Endothelial cell of umbilical vein (primary cell): ENCODE measurements around the gene MAP7D2. TPM values are rescaled to one million over a fixed set of nuclear protein-coding genes. Genes with fewer than 3 reads are reported as not detected.

Source experiments
- BruUV-seq: library from RNA; stranded (reverse); fragments of 400-500 nt; replicated peaks from 2 replicates; lab custom pipeline; 2021; lab: Mats Ljungman, UMichigan
- CTCF ChIA-PET: fragments of 300-600, 350-600 bp; sonication (Branson Sonifier 250); formaldehyde crosslinking; loops from one replicate; lab custom pipeline; 2021; ENCODE audit warnings: antibody characterized with exemption, inconsistent platforms; lab: Charles Lee
- POLR2A ChIA-PET: fragments of 300-600, 350-600 bp; sonication (Branson Sonifier 250); formaldehyde crosslinking; loops from one replicate; lab custom pipeline; 2021; ENCODE audit warnings: antibody characterized with exemption, inconsistent platforms; lab: Charles Lee
- DNase-seq: peaks from one replicate; pipeline ENCODE4 v3.0.0-alpha.2; 2011; ENCODE audit warnings: low read depth, low spot score
- FAIRE-seq: peaks from 2 replicates; lab custom pipeline; 2011; peaks lifted over from hg19 to GRCh38; lab: Jason Lieb, UNC
- H2AFZ ChIP-seq: 2 replicates; pipeline ENCODE4 v1.6.0; 2012; ENCODE audit warnings: low read depth, low read length, control low read depth, inconsistent platforms
- H3K27ac ChIP-seq: 2 replicates; pipeline ENCODE4 v1.5.1; 2011; ENCODE audit warnings: low read depth, mild to moderate bottlenecking, control low read depth, low read length, moderate library complexity; ENCODE audit not compliant: insufficient read depth
- H3K27me3 ChIP-seq, 2 experiments: 2 replicates each; pipeline versions ENCODE4 v1.6.0 to v1.6.1; 2011; ENCODE audit warnings: low read length in 2 of 2, mixed read lengths in 1 of 2; ENCODE audit not compliant: control insufficient read depth in 2 of 2, insufficient read depth in 2 of 2
- H3K36me3 ChIP-seq, 2 experiments: 2 replicates in 1 of 2; 3 replicates in 1 of 2; pipeline ENCODE4 v1.5.1; 2011; ENCODE audit warnings: low read length in 2 of 2, mild to moderate bottlenecking in 1 of 2, moderate library complexity in 1 of 2; ENCODE audit not compliant: control insufficient read depth in 2 of 2, insufficient read depth in 2 of 2; ENCODE audit errors: extremely low read depth in 1 of 2
- H3K4me1 ChIP-seq: 3 replicates; pipeline ENCODE4 v1.5.1; 2011; ENCODE audit warnings: mild to moderate bottlenecking, low read length; ENCODE audit not compliant: control insufficient read depth, insufficient read depth; ENCODE audit errors: extremely low read depth
- H3K4me2 ChIP-seq: 2 replicates; pipeline ENCODE4 v1.6.1; 2011; ENCODE audit warnings: low read length, control low read depth, mixed read lengths; ENCODE audit not compliant: insufficient read depth
- H3K4me3 ChIP-seq, 3 experiments: fragments of 200-600 bp in 1 of 3; sonication (generic), shearing (Covaris generic) in 1 of 3; replicated peaks in 1 of 3; 2 replicates each; pipeline ENCODE4 v1.5.1; 2011 to 2016; ENCODE audit warnings: control low read depth in 3 of 3, low read length in 3 of 3, mild to moderate bottlenecking in 2 of 3, inconsistent platforms in 1 of 3, low read depth in 1 of 3, moderate library complexity in 1 of 3; ENCODE audit not compliant: insufficient read depth in 1 of 3
- H3K79me2 ChIP-seq: 2 replicates; pipeline ENCODE4 v1.6.0; 2012; ENCODE audit warnings: low read length, inconsistent platforms; ENCODE audit not compliant: control insufficient read depth, insufficient read depth
- H3K9ac ChIP-seq: replicated peaks from 2 replicates; pipeline ENCODE3; 2011; ENCODE audit warnings: low read length, control low read depth; ENCODE audit not compliant: insufficient read depth; ENCODE audit errors: extremely low read depth
- H3K9me1 ChIP-seq: replicated peaks from 3 replicates; pipeline ENCODE4 v1.6.0; 2011; ENCODE audit warnings: mild to moderate bottlenecking, low read length; ENCODE audit not compliant: control insufficient read depth, insufficient read depth; ENCODE audit errors: extremely low read depth
- H3K9me3 ChIP-seq: replicated peaks from 2 replicates; pipeline ENCODE4 v1.5.1; 2012; ENCODE audit warnings: low read length, inconsistent platforms; ENCODE audit not compliant: control insufficient read depth, insufficient read depth
- H4K20me1 ChIP-seq: replicated peaks from 2 replicates; pipeline ENCODE3; 2011; ENCODE audit warnings: mild to moderate bottlenecking, low read length; ENCODE audit not compliant: control insufficient read depth, insufficient read depth; ENCODE audit errors: extremely low read depth
- CTCF ChIP-seq, 2 donors: IDR thresholded peaks; 1 replicate in 1 of 2; 2 replicates in 1 of 2; pipeline ENCODE4 v1.5.1; 2011; ENCODE audit warnings: low read length in 2 of 2, mild to moderate bottlenecking in 2 of 2, moderate library complexity in 2 of 2, control low read depth in 1 of 2, inconsistent platforms in 1 of 2, low read depth in 1 of 2; ENCODE audit not compliant: insufficient read depth in 1 of 2; ENCODE audit errors: extremely low read depth in 1 of 2
- EZH2 ChIP-seq: IDR thresholded peaks from 2 replicates; pipeline ENCODE4 v1.6.1; 2012; ENCODE audit warnings: borderline replicate concordance, low read depth, mild to moderate bottlenecking, moderate library complexity, low read length, inconsistent platforms; ENCODE audit not compliant: severe bottlenecking
- FOS ChIP-seq: IDR thresholded peaks from 2 replicates; pipeline ENCODE4 v1.6.1; 2011; ENCODE audit warnings: mild to moderate bottlenecking, low read length, moderate library complexity, borderline replicate concordance; ENCODE audit not compliant: insufficient read depth
- GATA2 ChIP-seq: IDR thresholded peaks from 2 replicates; pipeline ENCODE4 v1.7.0; 2011; ENCODE audit warnings: low read depth, mild to moderate bottlenecking, moderate library complexity, mixed read lengths, low read length; ENCODE audit not compliant: insufficient read length, insufficient read depth
- JUN ChIP-seq: IDR thresholded peaks from 2 replicates; pipeline ENCODE4 v1.6.1; 2011; ENCODE audit warnings: borderline replicate concordance, low read depth; ENCODE audit not compliant: insufficient read length, insufficient read depth
- MAX ChIP-seq: IDR thresholded peaks from 2 replicates; pipeline ENCODE4 v1.6.1; 2011; ENCODE audit not compliant: insufficient read depth, insufficient read length
- MYC ChIP-seq: IDR thresholded peaks from one replicate; pipeline ENCODE4 v1.6.1; 2011; ENCODE audit warnings: mild to moderate bottlenecking, low read depth, low read length
- POLR2A ChIP-seq: IDR thresholded peaks from 2 replicates; pipeline ENCODE4 v1.6.1; 2012; ENCODE audit warnings: low read depth, mild to moderate bottlenecking, control low read depth, low read length
- POLR2AphosphoS5 ChIP-seq: IDR thresholded peaks from 2 replicates; pipeline ENCODE4 v1.6.1; 2012; ENCODE audit warnings: low read depth, mild to moderate bottlenecking, control low read depth, low read length, moderate library complexity; ENCODE audit not compliant: insufficient read depth
- dilution Hi-C: fragments of 300-500 bp; cut with MboI; formaldehyde crosslinking; loops from one replicate; pipeline ENCODE4 v1.15.0; 2019; ENCODE audit warnings: low sequenced_read_pairs; ENCODE audit not compliant: extremely low pct_ligation_motif_present
- intact Hi-C: fragments of 100-400 bp; cut with micrococcal nuclease; formaldehyde crosslinking; loops from one replicate; pipeline ENCODE4 v1.10.0; 2022
- polyA plus RNA-seq, 4 experiments: library from polyadenylated mRNA; depleted of rRNA in 3 of 4; stranded (reverse) in 3 of 4; unstranded in 1 of 4; fragments of >200 nt; gene quantifications; 2 replicates each; pipeline versions ENCODE4 v1.2.1 to v1.2.3, GENCODE V29; 2011 to 2012; ENCODE audit warnings: missing spikeins in 1 of 4
- total RNA-seq: library from RNA; stranded (reverse); gene quantifications from 2 replicates; pipeline ENCODE4 v1.2.3, GENCODE V29; 2021

Gene MAP7D2
- total and polyA plus RNA-seq, 2 donors (not counting 3 experiments of a cell fraction or from before 2014, with no cell fraction given): 0.08 to 0.15 TPM

DNA sequence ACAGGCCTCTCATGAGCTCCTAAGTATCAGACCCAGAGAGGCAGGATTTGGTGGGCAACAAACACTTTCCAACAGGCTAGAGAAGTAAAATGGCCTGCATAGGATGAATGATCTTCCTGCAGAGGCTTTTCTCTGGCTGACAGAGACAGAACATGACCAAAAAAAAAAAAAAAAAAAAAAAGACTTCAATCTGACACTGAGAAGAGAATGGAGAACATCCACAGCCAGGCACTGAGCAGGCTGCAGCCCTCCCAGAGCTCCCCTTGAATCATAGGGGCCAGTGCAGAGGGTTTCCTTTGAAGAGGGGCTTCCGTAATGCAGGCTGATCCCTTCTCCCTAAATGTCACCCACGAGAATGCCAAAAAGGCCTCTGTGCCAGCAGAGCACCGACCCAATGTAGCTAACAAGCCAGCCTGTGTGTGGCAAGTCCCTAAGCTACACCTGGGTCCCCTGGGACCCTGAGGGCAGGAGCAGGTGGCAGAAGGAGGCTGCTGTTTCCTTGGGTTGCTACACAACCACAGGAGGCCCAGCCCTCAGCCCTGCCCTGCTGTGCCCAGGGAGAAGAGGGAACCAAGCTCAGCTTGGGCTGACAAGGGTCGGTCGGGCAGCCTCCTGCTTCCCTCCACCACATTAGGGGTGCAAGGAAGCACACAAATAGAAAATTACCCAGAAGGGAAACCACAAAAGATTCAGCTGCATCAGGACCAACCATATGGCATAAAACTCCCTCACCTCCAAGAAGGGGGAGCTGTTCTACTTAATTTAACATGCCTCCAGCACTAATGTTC is 55.6 kb downstream of the MAP7D2 start:
- Histone ChIP-seq H3K36me3 (no peaks in the 10 kb centered on the region), H4K20me1 (no peaks in the 10 kb centered on the region), H3K9ac (no peak overlapping the region), H3K79me2 (no peaks in the 10 kb centered on the region), H2AFZ (no peak overlapping the region), H3K27ac (no peak overlapping the region), H3K9me1 (no peaks in the 10 kb centered on the region), H3K4me1 (no peaks in the 10 kb centered on the region), H3K9me3 (no peaks in the 10 kb centered on the region), H3K4me3 (no peak overlapping the region), H3K4me2 (no peak overlapping the region), H3K27me3 (peaks cover 0 to 2% of the 10 kb centered on the region in 2 experiments)
- no peak for FAIRE-seq
- POLR2A ChIA-PET: no interaction called here
- CTCF ChIA-PET: no interaction called here
- intact Hi-C loops: loop anchor here (10.0 kb wide), 1 partner anchor 516 kb away; no protein-coding TSS in a partner anchor
- no TSS peak for BruUV-seq
- dilution Hi-C loops: no loop called here
- TF ChIP-seq EZH2 (no peak), POLR2AphosphoS5 (no peak), MAX (no peak), FOS (no peak), POLR2A (no peak), JUN (no peak), CTCF (IDR thresholded peaks at IDR 0.05; ENCODE audit: extremely low read depth in 1 of 2, insufficient read depth in 1 of 2, low read depth in 1 of 2, low read length in 2 of 2) (no peak), MYC (no peak), GATA2 (no peak)
- DNase-seq: no peak
